ENCODE measurements around the gene PSMA6.
"Not testable (repeated sequence)": the region's sequence is repeated elsewhere in the genome, so short reads cannot be mapped to it uniquely, and the experiment has no call there.

The PSMA6 gene

DNA sequence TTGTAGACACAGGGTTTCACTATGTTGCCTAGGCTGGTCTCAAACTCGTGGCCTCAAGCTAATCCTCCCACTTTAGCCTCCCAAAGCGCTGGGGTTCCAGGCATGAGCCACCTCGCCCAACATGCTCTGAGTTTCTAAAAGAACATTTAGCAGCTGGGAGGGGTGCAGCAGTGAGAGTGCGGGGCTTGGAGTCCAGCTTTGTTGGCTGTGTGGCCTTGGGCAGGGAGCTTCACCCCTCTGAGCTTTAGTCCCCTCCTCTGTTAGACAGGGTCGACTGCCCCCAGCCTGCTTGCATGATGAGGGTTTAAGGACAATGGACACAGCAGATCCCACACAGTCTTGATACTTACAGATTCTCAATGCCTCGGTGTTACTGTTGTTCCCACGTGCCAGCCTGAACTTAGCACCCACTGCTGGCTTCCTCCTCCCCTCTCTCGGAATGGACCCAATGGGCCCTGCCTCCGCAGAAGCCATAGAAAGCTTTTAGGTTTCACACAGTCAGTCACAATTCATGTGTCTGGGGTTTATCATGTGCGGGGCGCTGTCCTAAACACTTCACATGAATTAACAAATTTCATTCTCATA, 54.6 kb downstream of the PSMA6 start:
- DNase-seq: no peak

DNA sequence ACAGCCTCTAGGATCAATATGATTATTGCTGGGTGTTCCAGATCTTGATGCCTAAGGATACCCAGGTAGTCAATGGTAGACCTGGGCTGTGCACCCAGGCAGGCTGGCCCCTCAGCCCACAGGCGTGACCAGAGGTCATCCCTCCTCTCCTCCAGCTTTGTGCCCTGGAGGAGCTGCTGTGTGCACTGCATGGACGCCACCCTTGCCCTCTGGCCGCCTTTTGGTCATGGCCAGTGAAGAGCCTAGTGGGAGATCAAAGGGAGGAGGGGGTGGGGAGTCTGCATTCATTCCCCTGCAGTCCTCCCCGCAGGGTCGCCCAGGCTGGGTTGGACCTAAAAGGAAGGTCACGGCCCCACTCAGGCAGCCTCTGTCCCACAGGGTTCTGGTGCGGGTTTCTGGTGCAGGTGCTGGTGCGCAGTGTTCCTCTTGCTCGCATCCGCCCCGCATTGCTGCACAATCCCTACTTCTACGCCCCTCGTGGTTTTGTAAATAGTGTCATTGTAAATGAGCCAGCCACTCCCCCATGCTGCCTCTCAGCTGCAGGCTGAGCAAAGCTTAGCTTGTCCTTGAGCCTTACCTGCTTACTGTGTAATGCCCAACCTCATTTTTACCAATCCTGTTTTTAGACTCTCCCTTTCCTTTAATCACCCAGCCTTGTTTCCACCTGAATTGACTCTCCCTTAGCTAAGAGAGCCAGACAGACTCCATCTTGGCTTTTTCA, 55.3 kb downstream of the PSMA6 start:
- no peak for DNase-seq

DNA sequence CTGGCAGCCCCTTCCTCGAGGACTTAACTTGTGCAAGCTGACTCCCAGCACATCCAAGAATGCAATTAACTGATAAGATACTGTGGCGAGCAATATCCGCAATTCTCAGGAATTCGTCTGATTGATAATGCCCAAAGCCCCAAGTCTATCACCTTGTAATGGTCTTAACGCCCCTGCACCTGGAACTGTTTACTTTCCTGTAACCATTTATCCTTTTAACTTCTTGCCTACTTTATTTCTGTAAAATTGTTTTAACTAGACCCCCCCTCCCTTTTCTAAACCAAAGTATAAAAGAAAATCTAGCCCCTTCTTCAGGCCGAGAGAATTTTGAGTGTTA, 55.8 kb downstream of the PSMA6 start:
- not testable (repeated sequence) for DNase-seq

DNA sequence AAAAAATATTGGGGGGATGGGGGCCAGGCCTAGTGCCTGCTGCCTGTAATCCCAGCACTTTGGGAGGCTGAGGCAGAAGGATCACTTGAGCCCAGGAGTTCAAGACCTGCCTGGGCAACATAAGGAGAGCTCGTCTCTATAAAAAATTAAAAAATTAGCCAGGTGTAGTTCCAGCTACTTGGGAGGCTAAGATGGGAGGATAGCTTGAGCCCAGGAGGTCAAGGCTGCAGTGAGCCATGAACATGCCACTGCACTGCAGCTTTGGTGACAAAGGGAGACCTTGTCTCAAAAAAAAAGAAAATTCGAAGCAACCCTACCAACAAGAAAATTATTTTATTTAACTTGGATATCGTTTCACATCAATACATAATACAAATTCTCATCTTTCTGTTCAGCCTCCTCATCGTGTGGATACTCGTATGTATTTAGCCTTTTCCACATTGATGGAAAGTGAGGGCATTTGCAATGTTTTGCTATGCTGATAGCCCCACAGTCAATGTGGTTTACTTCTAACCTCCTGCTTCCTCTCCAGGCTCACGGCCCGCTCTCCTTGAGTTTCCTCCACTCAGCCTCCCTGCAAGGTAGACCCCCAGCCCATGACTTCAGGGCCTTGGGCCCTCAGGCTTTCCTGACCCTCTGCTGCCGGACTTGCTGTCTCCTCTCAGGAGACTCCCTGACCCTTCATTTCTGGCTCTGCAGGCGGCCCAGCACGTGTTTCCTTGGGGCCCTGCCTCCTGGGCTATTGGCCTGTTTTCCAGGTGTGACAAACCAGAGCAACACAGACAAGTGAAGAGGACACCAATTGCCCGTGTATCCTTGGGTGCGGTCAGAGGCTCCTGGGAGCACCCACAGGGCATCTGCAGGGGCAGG, 57.5 kb downstream of the PSMA6 start:
- no peak for DNase-seq

DNA sequence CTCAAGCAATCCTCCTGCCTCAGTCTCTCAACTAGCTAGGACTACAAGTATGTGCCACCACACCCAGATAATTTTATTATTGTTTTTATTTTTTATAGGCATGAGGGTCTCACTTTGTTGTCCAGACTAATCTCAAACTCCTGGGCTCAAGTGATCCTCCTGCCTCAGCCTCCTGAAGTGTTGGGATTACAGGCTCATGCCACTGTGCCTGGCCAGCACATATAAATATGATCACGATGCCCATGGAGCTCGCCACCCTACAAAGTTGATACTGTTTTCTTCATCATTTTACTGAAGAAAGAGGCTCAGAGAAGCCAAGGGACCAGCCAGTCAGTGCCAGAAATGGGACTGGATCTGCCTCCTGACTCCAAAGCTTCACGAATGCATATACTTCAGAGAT, 59.3 kb downstream of the PSMA6 start:
- no peak for DNase-seq

DNA sequence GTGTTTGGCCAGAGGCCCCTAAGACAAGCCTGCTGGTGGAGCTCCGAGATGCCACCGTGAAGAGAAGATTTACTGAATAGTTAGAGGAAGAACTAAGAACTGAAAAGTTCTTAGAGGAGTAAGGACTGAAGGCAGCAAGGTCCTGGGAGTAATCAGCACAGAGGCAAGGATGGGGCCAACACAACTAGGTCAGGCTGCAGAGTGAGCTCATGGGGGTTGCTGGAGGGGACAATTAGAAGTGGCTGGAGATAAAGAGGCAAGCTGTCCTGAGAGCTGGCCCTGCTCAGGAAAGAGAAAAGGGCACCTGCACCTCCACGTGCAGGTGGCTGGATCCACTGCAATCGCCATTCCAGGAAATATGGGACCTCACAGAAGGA, 59.7 kb downstream of the PSMA6 start:
- DNase-seq: no peak

DNA sequence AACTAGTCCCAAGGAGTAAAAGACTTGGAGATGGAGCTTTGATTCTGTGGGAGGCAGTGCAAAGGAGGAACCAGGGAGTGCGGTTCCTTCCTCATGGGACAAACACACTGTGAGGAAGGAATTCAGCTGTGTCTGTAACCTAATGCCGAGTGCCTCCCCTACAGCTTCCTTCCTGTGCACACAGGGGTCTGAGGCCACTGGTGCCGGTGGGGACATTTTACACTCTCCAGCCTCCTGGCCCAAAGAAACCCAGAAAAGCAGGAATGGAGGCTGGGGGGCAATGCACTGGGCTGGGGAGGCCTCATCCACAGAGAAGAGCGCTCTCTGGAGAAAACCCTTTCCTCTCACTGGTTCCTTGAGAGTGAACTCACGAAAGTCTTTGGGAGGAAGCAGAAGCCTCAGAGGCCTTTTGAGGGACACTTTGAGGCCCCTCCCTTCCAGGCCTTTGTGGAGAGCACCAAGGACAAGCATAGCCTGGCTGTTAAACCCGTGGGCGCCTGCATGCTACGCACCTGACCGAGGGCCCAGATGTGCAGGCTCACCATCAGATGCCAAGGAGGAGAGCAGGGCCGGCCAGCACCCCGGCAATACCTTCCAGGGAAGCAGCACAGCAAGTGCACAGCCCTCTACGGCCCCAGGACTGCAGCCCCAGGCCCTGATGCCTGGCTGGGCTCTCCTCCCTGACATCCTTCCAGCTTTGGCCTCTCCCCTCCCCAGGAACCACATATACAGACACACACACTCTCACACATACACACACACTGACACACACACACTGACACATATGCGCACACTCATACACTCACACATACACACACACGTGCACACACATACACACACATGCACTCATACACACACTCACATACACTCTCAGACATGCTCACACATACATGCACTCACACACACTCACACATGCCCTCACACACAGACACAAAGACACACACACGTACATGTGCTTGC, 60.4 kb downstream of the PSMA6 start:
- no peak for DNase-seq

DNA sequence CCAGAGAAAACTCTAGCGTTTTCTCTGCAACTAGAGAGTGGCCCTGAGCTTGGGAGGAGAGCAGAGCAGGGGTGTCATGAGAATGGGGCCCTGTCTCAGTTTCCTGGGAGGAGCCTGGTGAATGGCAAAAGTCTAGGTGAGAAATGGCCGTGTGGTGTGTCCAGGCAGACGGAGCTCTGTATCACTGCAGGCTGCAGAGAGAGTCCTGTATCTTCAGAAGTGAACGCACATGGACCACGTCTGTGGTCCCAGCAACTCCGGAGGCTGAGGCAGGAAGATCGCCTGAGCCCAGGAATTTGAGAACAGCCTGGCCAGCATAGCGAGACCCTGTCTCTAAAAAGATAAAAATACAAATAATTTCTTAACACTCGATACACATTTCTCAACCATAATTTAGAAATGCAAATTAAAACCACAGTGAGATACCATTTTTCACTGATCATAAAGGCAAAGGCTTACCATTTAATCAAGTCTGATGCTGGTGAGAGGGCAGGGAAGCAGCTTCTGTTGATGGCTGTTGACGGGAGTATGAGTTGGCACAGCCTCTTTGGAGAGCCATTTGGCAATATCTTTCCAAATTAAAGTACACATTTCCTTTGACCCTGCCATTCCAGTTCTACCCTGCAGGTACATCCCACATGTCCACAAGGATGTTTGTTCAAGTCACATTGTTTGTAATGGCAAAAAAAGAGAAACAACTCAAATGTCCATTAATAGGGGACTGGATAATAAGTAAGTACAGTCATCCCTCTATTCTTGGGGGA, 61.4 kb downstream of the PSMA6 start:
- DNase-seq: no peak

DNA sequence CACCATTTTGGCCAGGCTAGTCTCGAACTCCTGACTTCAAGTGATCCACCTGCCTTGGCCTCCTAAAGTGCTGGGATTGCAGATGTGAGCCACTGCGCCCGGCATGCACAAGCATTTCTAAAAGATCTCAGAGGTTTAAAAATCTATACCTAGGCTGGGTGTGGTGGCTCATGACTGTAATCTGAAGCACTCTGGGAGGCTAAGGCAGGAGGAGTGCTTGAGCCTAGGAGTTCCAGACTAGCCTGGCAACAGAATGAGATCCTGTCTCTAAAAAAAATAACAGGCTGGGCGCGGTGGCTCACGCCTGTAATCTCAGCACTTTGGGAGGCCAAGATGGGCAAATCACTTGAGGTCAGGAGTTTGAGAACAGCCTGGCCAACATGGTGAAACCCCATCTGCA, 63.1 kb downstream of the PSMA6 start:
- DNase-seq: not testable (repeated sequence)

DNA sequence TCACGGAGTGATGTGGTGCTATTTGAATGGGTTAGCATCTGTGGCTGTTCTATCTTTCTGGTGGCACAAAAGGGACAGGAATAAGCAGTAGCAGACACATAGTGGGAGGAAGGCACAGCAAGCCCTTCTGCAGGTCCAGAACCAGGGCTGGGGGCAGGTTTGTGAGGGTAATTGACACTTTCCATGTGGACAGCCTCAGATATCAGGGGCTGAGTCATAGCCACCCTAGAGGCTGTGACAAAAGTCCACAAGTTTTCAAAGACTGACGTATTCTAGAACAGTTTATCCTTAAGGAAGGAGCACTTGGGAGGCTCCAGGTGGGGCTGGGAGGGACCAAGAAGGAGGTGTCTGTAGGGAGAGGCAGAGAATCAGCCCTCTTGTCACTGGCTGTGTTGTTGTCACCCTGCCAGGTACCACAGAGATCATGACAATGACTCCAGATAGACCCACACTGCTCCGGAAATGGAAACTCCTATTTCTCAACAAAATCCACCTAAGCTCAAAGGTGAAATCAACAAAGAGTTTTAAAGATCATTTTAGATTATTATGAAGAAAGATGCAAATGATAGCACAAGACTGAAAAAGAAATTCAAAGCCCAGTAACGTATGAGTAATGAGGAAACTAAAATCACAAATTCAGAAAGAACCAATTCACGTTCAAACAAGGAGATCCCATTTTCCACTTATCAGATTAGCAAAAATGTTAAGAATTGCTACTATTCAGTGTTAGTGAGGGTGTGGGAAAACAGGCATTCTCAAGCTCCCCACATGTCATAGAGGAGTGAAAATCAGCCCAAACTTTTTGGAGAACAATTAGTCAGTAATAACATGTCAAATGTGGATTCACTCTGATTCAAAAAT, 64.0 kb downstream of the PSMA6 start:
- DNase-seq: no peak

DNA sequence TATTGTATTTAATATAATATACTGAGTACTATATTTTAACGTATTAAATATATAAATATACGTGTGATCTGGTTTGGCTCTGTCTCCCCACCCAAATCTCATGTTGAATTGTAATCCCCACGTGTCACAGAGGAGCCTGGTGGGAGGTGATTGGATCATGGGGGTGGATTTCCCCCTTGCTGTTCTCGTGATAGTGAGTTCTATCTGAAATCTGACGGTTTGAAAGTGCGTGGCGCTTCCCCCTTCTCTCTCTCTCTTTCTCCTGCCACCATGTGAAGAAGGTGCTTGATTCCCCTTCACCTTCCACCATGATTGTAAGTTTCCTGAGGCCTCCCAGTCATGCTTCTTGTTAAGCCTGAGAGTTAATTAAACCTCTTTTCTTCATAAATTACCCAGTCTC, 67.5 kb downstream of the PSMA6 start:
- not testable (repeated sequence) for DNase-seq

DNA sequence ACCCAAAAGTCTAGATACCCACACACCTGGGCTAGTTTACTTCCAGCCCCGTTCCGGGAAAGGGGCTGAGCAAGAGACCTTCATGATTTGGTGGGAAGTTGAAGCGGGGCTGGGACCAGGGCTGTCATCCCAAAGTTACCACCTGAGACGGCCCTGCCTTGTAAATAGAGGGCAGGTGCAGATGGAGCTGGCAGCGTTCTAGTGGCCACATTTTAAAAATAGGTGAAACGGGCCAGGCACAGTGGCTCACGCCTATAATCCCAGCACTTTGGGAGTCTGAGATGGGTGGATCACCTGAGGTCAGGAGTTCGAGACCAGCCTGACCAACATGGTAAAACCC, 68.9 kb downstream of the PSMA6 start:
- no peak for DNase-seq

DNA sequence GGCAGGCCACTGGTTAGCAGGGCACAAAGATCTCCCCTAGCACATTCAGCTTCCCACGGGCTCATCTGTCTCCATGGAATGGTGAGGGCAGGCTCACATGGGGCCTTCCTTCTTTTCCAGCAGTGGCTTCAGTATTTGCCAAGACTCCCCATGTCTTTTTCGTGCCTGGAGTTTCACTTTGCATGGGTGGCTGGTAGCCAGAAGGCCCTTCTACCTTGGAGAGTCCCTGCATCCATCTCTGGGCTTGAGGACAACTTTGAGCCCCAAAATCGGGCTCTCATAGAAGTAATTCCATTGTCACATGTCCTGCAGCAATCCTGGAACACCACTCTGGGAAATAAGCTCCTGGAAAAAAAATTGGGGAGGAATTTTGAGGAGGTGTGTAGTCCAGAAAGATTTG, 70.3 kb downstream of the PSMA6 start:
- DNase-seq: no peak

DNA sequence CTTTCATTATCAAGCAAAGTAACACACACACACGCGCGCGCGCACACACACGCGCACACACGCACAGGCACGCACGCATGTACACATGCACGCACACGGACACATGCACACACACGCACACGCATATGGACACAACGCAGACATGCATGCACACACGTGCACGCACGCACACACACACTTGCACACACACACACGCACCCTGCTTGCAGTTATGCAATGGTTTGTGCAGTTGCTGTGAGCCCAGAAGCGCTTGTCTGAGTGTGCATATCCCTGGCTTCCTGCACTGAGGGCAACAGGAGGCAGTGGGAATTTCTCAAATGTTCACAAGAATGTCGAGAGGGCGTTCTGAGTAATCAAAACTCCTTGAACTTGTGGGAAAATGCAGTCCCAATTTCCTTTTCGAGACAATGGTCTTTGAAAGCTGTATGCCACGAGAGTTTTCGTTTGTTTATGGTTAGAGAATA, 70.8 kb downstream of the PSMA6 start:
- no peak for DNase-seq

DNA sequence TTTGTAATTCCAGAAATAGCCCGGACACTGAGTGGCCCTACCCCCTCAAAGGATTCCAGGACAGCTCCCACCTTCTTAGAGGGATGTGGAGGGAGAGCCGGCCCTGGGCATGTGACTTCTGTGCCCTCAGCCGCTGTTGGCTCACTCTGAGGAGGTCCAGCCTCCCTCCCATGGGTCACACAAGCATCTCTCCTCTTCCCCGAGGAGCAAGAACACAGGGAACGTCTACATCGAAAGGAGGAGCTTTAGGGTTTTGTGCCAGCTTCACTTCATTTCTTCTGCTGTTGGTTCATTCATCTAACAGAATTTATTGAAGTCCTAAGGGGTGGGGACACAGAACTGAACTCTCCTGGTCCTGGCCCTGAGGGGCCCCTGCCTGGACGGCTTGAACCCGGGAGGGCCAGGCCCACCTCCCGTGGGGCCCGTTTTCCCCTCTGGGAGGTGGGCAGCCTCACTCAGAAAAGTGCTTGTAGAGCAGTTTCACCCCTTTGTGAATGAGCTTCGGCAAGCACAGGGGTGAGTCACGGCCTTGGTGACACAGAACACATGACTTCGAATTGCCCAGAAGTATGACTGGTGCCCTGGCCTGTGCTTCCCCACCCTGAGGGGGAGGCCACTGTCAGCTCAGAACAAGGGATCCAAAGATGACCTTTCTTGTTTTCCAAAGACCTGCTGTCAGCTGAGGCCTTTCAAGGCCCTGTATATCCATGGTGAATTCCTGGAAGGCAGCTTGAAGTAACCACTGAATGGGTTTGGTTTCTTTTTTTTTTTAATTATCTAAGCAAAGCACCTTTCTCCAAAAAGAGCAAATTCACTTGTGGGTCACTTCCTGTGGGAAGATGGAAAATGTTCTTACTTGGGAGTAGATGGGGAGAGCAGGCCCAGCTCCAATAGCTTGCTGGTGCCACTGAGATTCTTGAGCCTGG, 73.2 kb downstream of the PSMA6 start:
- DNase-seq: no peak

DNA sequence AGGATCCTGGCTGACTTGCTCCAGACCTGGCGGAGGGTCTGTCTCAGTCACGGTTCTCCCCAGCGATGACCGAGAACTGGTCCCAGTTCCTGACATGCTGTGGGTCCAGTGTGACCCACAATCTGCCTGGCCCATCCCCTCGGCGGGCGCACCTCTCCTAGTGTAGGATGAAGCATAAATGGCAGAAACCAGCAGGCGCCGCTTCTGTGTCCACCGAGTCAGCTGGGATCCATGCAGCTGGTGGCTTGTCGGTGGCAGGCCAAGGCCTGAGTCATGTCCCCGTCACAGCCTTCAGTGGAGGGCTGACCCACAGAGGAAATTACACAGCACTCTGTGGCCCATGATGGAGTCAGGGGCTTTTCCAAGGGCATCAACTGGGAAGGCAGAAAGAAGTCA, 73.9 kb downstream of the PSMA6 start:
- DNase-seq: no peak

DNA sequence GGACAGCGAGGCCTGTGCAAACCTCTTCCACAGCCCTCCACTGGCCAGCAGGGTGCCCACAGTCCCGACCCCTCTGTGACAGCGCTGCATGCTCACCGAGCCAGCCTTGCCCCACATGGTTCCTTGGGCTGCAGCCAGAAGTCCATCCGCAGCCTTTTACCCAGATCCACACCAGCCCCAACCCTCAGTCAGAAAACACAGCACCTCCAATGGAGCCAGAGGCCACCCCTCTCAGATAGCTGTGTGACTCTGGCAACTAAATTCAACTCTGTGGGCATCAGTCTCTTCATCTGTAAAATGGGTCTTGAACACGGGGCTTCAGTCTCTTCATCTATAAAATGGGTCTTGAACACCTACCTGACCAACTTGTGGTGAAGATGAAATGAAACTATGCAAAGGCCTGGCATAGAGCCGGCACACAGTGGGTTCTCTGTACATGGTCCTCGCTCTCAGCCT, 74.4 kb downstream of the PSMA6 start:
- DNase-seq: no peak

DNA sequence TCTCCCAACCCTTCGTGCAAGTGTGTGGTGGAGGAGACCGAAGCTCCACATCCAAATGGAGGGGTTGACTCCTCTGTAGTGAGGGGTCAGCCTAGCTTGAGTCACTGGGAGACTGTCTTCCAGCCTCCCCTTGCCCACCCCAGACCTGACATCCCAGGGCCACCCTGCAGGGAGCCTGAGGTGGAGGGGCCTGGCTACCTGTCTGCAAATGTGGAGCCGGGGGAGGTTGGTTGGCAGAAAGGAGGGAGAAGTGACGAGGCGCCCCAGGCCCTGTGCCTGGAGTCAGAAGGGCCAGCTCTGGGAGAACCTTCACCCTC, 74.8 kb downstream of the PSMA6 start:
- no peak for DNase-seq
